Liver (tissue), 9 donors: ENCODE data around the gene ARSK. TPM values are rescaled to one million over a fixed set of nuclear protein-coding genes. Genes with fewer than 3 reads are reported as not detected.

Experiments
- DNase-seq: peaks from one replicate; pipeline ENCODE4 v3.0.0-alpha.2; 2017; ENCODE audit warnings: low spot score
- H3K27ac ChIP-seq, 2 donors: one replicate each; pipeline ENCODE4 v1.7.0; 2013; ENCODE audit warnings: inconsistent platforms in 2 of 2, low read length in 2 of 2, control low read depth in 1 of 2, low read depth in 1 of 2, mild to moderate bottlenecking in 1 of 2
- H3K27me3 ChIP-seq, 4 donors: one replicate each; pipeline versions ENCODE4 v1.6.1 to v1.7.0; 2013; ENCODE audit warnings: low read length in 3 of 4, inconsistent platforms in 1 of 4, mild to moderate bottlenecking in 1 of 4, moderate library complexity in 1 of 4; ENCODE audit not compliant: control insufficient read depth in 4 of 4, insufficient read depth in 4 of 4
- H3K36me3 ChIP-seq, 4 donors: one replicate each; pipeline versions ENCODE4 v1.6.1 to v1.7.0; 2013; ENCODE audit warnings: low read length in 3 of 4, mild to moderate bottlenecking in 3 of 4, low read depth in 1 of 4, moderate library complexity in 1 of 4; ENCODE audit not compliant: control insufficient read depth in 4 of 4, insufficient read depth in 3 of 4
- H3K4me1 ChIP-seq, 4 donors: one replicate each; pipeline versions ENCODE4 v1.6.1 to v1.7.0; 2013; ENCODE audit warnings: low read length in 3 of 4, mild to moderate bottlenecking in 3 of 4, moderate library complexity in 1 of 4; ENCODE audit not compliant: control insufficient read depth in 4 of 4, insufficient read depth in 4 of 4
- H3K4me3 ChIP-seq, 3 donors: one replicate each; pipeline versions ENCODE4 v1.6.1 to v1.7.0; 2013; ENCODE audit warnings: low read length in 3 of 3, control low read depth in 1 of 3, low read depth in 1 of 3, mild to moderate bottlenecking in 1 of 3
- H3K9ac ChIP-seq, 2 donors: one replicate each; pipeline ENCODE4 v1.7.0; 2013; ENCODE audit warnings: low read length in 2 of 2, mild to moderate bottlenecking in 2 of 2, moderate library complexity in 2 of 2, control low read depth in 1 of 2, low read depth in 1 of 2
- H3K9me3 ChIP-seq, 4 donors: one replicate each; pipeline versions ENCODE4 v1.6.1 to v1.7.0; 2013; ENCODE audit warnings: low read length in 3 of 4; ENCODE audit not compliant: control insufficient read depth in 4 of 4
- ATF3 ChIP-seq: IDR thresholded peaks from 2 replicates; pipeline ENCODE4 v1.6.1; 2016; ENCODE audit warnings: antibody characterized with exemption
- CTCF ChIP-seq: fragments of 150-350 bp; IDR thresholded peaks from 2 replicates; pipeline ENCODE4 v1.5.1; 2017; ENCODE audit warnings: improper control_type of control experiment, low read depth, low read length; ENCODE audit not compliant: missing input control
- EGR1 ChIP-seq, 2 donors: IDR thresholded peaks; 2 replicates each; pipeline ENCODE4 v1.6.1; 2016 to 2018; ENCODE audit warnings: antibody characterized with exemption in 2 of 2, low read depth in 2 of 2
- FOXA1 ChIP-seq: IDR thresholded peaks from 2 replicates; pipeline ENCODE4 v1.6.1; 2016; ENCODE audit warnings: antibody characterized with exemption
- FOXA2 ChIP-seq: IDR thresholded peaks from 2 replicates; pipeline ENCODE4 v1.6.1; 2016; ENCODE audit warnings: antibody characterized with exemption
- GABPA ChIP-seq, 2 donors: IDR thresholded peaks in 1 of 2; conservative IDR thresholded peaks in 1 of 2; 2 replicates each; pipeline ENCODE4 v1.6.1; 2016; ENCODE audit warnings: antibody characterized with exemption in 2 of 2, mild to moderate bottlenecking in 1 of 2, moderate library complexity in 1 of 2
- HNF4A ChIP-seq, 2 donors: conservative IDR thresholded peaks; 2 replicates each; pipeline ENCODE4 v1.6.1; 2016; ENCODE audit warnings: antibody characterized with exemption in 2 of 2, mild to moderate bottlenecking in 2 of 2
- HNF4G ChIP-seq: IDR thresholded peaks from 2 replicates; pipeline ENCODE4 v1.6.1; 2016; ENCODE audit warnings: antibody characterized with exemption
- JUND ChIP-seq, 2 donors: IDR thresholded peaks; 2 replicates each; pipeline ENCODE4 v1.6.1; 2016; ENCODE audit warnings: antibody characterized with exemption in 2 of 2
- MAX ChIP-seq: IDR thresholded peaks from 2 replicates; pipeline ENCODE4 v1.6.1; 2016; ENCODE audit warnings: antibody characterized with exemption
- NR2F2 ChIP-seq: IDR thresholded peaks from 2 replicates; pipeline ENCODE4 v1.6.1; 2016; ENCODE audit warnings: antibody characterized with exemption
- RAD21 ChIP-seq, 2 donors: IDR thresholded peaks; 2 replicates each; pipeline ENCODE4 v1.6.1; 2016; ENCODE audit warnings: antibody characterized with exemption in 2 of 2, mild to moderate bottlenecking in 2 of 2
- REST ChIP-seq: IDR thresholded peaks from 2 replicates; pipeline ENCODE4 v1.6.1; 2016; ENCODE audit warnings: antibody characterized with exemption, mild to moderate bottlenecking
- RXRA ChIP-seq, 2 donors: IDR thresholded peaks; 2 replicates each; pipeline ENCODE4 v1.6.1; 2017 to 2018; ENCODE audit warnings: antibody characterized with exemption in 2 of 2, mild to moderate bottlenecking in 1 of 2
- YY1 ChIP-seq: IDR thresholded peaks from 2 replicates; pipeline ENCODE4 v1.6.1; 2016; ENCODE audit warnings: antibody characterized with exemption, mild to moderate bottlenecking
- ZBTB33 ChIP-seq: IDR thresholded peaks from 2 replicates; pipeline ENCODE4 v1.6.1; 2016; ENCODE audit warnings: antibody characterized with exemption
- WGBS: extraction: QIAGEN DNeasy Blood & Tissue Kit; methylation state at CpG from one replicate; pipeline ENCODE4 v1.1.7; 2013; 5-methylcytosine and 5-hydroxymethylcytosine counted together
- polyA plus RNA-seq, 2 donors: library from polyadenylated mRNA; stranded (reverse) in 1 of 2; unstranded in 1 of 2; fragments of 200-250 nt in 1 of 2; fragments of >200 nt in 1 of 2; fragmentation: Nextera tagmentation in 1 of 2; extraction: Ambion mirVana in 1 of 2; gene quantifications; one replicate each; pipeline versions ENCODE4 v1.2.1 to v1.2.3, GENCODE V29; 2013 to 2015
- total RNA-seq, 2 donors: library from RNA; depleted of rRNA; stranded (reverse); fragments of >200 nt; gene quantifications; one replicate each; pipeline ENCODE4 v1.2.3, GENCODE V29; 2014
- donor health status: healthy.
- donor health status: healthy.
- donor health status: healthy.
- donor health status: healthy.
- donor health status: healthy.

ARSK gene
- total and polyA plus RNA-seq, 4 donors: 2.4 to 6.8 (median 3.3) TPM

- Histone ChIP-seq H3K9ac (no peak overlapping the region), H3K4me3 (no peak overlapping the region), H3K36me3 (peaks cover 10 to 31% (median 14%) of the 10 kb centered on the region in 4 donors), H3K27ac (no peak overlapping the region), H3K4me1 (peaks cover 0 to 6% (median 5%) of the 10 kb centered on the region in 4 donors), H3K27me3 (no peaks in the 10 kb centered on the region), H3K9me3 (no peaks in the 10 kb centered on the region)
- no peak for DNase-seq
- TF ChIP-seq FOXA1 (no peak), ZBTB33 (no peak), ATF3 (no peak), YY1 (no peak), EGR1 (IDR thresholded peaks at IDR 0.05; ENCODE audit: low read depth in 2 of 2) (no peak)
These were observed 5.9 kb upstream of the ARSK start for GRCh38 chr5:95549030-95549429.

- no peak for DNase-seq
- under 1% methylated on average over 6 of the region's 6 CpGs for WGBS
- no peaks in the 10 kb centered on the region for H3K27me3 ChIP-seq
- peak overlapping the region; percentile 59 to 90 (median 79) for H3K4me3 ChIP-seq
- peaks cover 0 to 4% (median 0%) of the 10 kb centered on the region in 4 donors for H3K36me3 ChIP-seq
- H3K9me3 ChIP-seq: no peaks in the 10 kb centered on the region
- TF ChIP-seq FOXA2 (no peak), HNF4G (no peak), JUND (IDR thresholded peaks at IDR 0.05) (no peak)
- H3K9ac ChIP-seq: peak overlapping the region; percentile 40 to 75
- peaks cover 3 to 20% (median 14%) of the 10 kb centered on the region in 4 donors for H3K4me1 ChIP-seq
- H3K27ac ChIP-seq: peak overlapping the region; percentile 67 to 80
These were observed 612 bp upstream of the ARSK start for GRCh38 chr5:95554331-95554646.

GRCh38 chr5:95555553-95555952 lies 652 bp downstream of the ARSK start:
- Histone ChIP-seq H3K4me1 (peaks cover 3 to 20% (median 14%) of the 10 kb centered on the region in 4 donors), H3K27ac (peak overlapping the region; percentile 67 to 80), H3K4me3 (peak overlapping the region; percentile 59 to 90 (median 79)), H3K36me3 (no peaks in the 10 kb centered on the region), H3K9ac (peak overlapping the region; percentile 61 to 81), H3K27me3 (no peaks in the 10 kb centered on the region), H3K9me3 (no peaks in the 10 kb centered on the region)
- WGBS: 1% methylated on average over 9 of the region's 9 CpGs
- TF ChIP-seq CTCF: no peak
- TF ChIP-seq REST: no peak
- no peak for TF ChIP-seq GABPA (IDR thresholded peaks at IDR 0.05 in 1 of 2, conservative IDR thresholded peaks at IDR 0.05 in 1 of 2)
- no peak for TF ChIP-seq YY1
- TF ChIP-seq MAX: no peak
- no peak for TF ChIP-seq RXRA (IDR thresholded peaks at IDR 0.05)
- no peak for TF ChIP-seq HNF4G
- no peak for TF ChIP-seq RAD21 (IDR thresholded peaks at IDR 0.05)
- TF ChIP-seq FOXA1: no peak
- TF ChIP-seq NR2F2: no peak
- TF ChIP-seq ATF3: no peak
- TF ChIP-seq ZBTB33: no peak
- TF ChIP-seq HNF4A (conservative IDR thresholded peaks at IDR 0.05): no peak
- TF ChIP-seq EGR1 (IDR thresholded peaks at IDR 0.05; ENCODE audit: low read depth in 2 of 2): no peak
- DNase-seq: no peak
